ENCODE measurements around the gene TRIM40.
"Not testable (repeated sequence)": the region's sequence is repeated elsewhere in the genome, so short reads cannot be mapped to it uniquely, and the experiment has no call there.

The TRIM40 gene

DNA sequence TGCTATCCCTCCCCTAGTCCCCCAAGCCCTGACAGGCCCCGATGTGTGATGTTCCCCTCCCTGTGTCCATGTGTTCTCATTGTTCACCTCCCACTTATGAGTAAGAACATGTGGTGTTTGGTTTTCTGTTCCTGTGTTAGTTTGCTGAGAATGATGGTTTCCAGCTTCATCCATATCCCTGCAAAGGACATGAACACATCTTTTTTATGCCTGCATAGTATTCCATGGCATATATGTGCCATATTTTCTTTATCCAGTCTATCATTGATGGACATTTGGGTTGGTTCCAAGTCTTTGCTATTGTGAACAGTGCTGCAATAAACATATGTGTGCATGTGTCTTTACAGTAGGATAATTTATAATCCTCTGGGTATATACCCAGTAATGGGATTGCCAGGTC, 29.3 kb downstream of the TRIM40 start:
- H3K4me3 ChIP-seq (ENCODE audit: low read depth, low read length); H3K4me1 ChIP-seq (ENCODE audit: control insufficient read depth, insufficient read depth, low read length, unreplicated experiment): not testable (repeated sequence)
- H3K27me3 ChIP-seq (ENCODE audit: insufficient read depth, low read length): peaks cover 12% of the 10 kb centered on the region

DNA sequence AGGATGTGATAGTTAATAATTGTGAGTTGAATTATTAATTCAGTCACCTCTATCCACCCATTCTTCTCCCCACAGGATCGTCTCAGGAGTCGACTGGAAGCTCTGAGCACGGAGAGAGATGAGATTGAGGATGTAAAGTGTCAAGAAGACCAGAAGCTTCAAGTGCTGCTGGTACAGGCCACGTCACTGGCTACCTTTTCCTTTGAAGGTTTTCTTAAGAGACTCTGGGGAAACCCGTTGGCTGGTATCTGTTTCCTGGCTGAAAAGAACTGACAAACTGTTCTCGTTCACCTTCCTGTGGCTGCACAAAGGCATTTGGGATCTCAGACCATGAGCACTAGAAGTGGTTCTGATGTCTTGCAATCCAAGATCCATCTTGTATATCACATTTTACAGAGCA, 31.2 kb downstream of the TRIM40 start:
- Histone ChIP-seq H3K27me3 (ENCODE audit: insufficient read depth, low read length) (peaks cover 31% of the 10 kb centered on the region), H2AFZ (ENCODE audit: low read length, unreplicated experiment) (no peak overlapping the region), H3K36me3 (ENCODE audit: insufficient read depth, low read length) (no peaks in the 10 kb centered on the region), H3K79me2 (ENCODE audit: control insufficient read depth, insufficient read depth, low read length, unreplicated experiment) (no peaks in the 10 kb centered on the region), H3K27ac (ENCODE audit: low read depth, low read length) (no peak overlapping the region), H3K4me1 (ENCODE audit: control insufficient read depth, insufficient read depth, low read length, unreplicated experiment) (no peaks in the 10 kb centered on the region), H3K4me3 (ENCODE audit: low read depth, low read length) (no peak overlapping the region)

More for the DNA sequence above, 29.3 kb downstream of the TRIM40 start:
- H2AFZ ChIP-seq (ENCODE audit: low read length, unreplicated experiment); H3K27ac ChIP-seq (ENCODE audit: low read depth, low read length); H3K36me3 ChIP-seq (ENCODE audit: insufficient read depth, low read length); H3K79me2 ChIP-seq (ENCODE audit: control insufficient read depth, insufficient read depth, low read length, unreplicated experiment): not testable (repeated sequence)

DNA sequence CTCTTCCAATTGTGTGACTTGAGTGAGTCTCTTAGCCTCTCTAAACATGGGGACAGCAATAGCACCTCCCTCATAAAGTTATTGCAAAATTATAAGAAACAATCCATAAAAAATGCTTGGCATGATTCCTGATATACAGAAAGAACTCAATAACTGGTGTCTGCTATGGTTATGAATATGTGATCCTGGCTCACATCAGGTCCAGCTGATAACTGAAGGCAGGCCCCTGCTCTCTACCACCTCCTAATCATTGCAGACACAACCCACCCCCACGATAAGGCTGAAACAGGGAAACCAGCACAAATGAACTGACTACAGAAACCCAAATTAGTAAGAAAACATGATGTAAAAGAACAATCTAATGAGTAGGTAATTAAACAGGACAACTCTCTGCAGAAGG, 32.8 kb downstream of the TRIM40 start:
- Histone ChIP-seq H3K27ac (ENCODE audit: low read depth, low read length) (no peak overlapping the region), H3K4me1 (ENCODE audit: control insufficient read depth, insufficient read depth, low read length, unreplicated experiment) (no peaks in the 10 kb centered on the region), H3K27me3 (ENCODE audit: insufficient read depth, low read length) (peaks cover 44% of the 10 kb centered on the region), H3K79me2 (ENCODE audit: control insufficient read depth, insufficient read depth, low read length, unreplicated experiment) (no peaks in the 10 kb centered on the region), H3K36me3 (ENCODE audit: insufficient read depth, low read length) (no peaks in the 10 kb centered on the region), H2AFZ (ENCODE audit: low read length, unreplicated experiment) (no peak overlapping the region), H3K4me3 (ENCODE audit: low read depth, low read length) (no peak overlapping the region)

DNA sequence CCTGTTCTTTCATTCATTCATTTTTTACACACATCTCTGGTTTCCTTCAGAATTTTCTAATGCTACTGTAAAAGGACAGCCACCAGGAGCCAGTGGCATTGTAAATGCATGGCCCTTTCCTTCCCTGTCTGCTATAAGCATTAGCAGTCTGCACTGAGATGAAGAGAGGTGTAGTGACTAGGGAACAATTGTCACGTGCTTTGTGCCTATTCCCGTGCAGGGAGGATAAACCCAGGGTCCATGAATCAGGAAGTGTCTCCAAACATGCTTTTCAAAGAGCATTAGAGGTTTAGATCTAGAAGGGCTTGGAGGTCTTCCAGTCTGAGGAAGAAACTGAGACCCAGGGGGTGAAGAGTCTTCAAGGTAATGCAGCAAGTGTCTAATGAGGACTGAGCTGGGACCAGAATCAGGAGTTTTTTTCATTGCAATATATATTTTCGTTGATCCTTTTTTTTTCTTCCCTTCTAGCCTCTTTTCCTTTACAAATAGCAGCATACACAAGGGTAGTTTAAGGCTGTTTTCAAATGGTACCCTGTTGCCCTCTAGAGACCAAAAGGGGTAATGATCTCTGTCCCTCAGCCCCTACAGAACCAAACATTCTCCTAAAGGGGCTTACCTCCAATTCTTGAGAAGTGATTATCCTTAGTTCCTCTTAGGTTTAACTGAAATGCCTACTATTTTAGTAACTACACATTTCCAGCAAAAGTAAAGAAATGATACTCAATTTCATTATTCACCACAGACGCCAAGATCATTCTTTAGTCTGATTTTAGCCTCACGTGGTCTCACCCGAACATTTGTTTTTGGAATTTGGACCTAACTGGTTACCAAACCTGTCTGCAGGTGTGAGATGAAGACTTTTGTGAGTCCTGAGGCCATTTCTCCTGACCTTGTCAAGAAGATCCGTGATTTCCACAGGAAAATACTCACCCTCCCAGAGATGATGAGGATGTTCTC, 34.0 kb downstream of the TRIM40 start:
- Histone ChIP-seq H3K27me3 (ENCODE audit: insufficient read depth, low read length) (peaks cover 54% of the 10 kb centered on the region), H2AFZ (ENCODE audit: low read length, unreplicated experiment) (no peak overlapping the region), H3K4me1 (ENCODE audit: control insufficient read depth, insufficient read depth, low read length, unreplicated experiment) (no peaks in the 10 kb centered on the region), H3K79me2 (ENCODE audit: control insufficient read depth, insufficient read depth, low read length, unreplicated experiment) (no peaks in the 10 kb centered on the region), H3K4me3 (ENCODE audit: low read depth, low read length) (no peak overlapping the region), H3K36me3 (ENCODE audit: insufficient read depth, low read length) (no peaks in the 10 kb centered on the region), H3K27ac (ENCODE audit: low read depth, low read length) (no peak overlapping the region)

DNA sequence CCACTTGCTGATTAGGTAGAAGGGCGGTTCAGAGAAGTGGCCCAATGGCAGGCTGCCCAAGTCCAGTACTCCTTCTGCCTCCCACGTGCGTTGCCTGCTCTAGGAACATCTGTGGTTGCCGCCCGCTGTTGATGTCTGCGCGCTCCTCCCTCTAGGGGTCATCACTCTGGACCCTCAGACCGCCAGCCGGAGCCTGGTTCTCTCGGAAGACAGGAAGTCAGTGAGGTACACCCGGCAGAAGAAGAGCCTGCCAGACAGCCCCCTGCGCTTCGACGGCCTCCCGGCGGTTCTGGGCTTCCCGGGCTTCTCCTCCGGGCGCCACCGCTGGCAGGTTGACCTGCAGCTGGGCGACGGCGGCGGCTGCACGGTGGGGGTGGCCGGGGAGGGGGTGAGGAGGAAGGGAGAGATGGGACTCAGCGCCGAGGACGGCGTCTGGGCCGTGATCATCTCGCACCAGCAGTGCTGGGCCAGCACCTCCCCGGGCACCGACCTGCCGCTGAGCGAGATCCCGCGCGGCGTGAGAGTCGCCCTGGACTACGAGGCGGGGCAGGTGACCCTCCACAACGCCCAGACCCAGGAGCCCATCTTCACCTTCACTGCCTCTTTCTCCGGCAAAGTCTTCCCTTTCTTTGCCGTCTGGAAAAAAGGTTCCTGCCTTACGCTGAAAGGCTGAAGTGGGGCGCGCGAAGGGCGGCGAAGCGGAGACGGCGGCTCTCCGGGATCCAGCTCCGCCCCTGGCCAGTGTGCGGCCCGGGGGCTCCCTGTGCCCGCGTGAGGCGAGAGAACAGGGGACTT, 35.9 kb downstream of the TRIM40 start:
- H3K27ac ChIP-seq (ENCODE audit: low read depth, low read length): no peak overlapping the region
- H3K79me2 ChIP-seq (ENCODE audit: control insufficient read depth, insufficient read depth, low read length, unreplicated experiment): no peaks in the 10 kb centered on the region
- H3K4me3 ChIP-seq (ENCODE audit: low read depth, low read length): peak overlapping the region; percentile 40
- H2AFZ ChIP-seq (ENCODE audit: low read length, unreplicated experiment): no peak overlapping the region
- no peaks in the 10 kb centered on the region for H3K36me3 ChIP-seq (ENCODE audit: insufficient read depth, low read length)
- H3K4me1 ChIP-seq (ENCODE audit: control insufficient read depth, insufficient read depth, low read length, unreplicated experiment): no peaks in the 10 kb centered on the region
- H3K27me3 ChIP-seq (ENCODE audit: insufficient read depth, low read length): peaks cover 73% of the 10 kb centered on the region

DNA sequence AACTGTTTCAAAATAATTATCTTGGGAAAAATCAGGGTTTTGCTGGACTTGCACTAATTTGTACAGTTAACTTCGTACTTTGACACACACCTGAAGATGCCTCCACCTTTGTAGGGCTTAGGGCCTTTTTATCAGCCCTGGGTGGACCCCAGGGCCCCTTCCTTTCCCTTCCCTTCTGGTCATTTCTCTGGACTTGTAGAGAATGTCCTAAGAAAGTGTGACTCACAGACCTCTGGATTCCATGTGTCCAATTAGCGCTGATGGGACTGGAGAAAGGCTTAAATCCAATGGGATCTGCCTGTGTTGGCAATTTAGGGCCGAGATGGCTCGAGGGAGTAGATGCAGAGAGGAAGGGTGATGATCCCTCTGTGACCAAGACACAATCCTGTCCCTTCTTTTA, 36.7 kb downstream of the TRIM40 start:
- no peak overlapping the region for H3K4me3 ChIP-seq (ENCODE audit: low read depth, low read length)
- H3K27ac ChIP-seq (ENCODE audit: low read depth, low read length): no peak overlapping the region
- peaks cover 81% of the 10 kb centered on the region for H3K27me3 ChIP-seq (ENCODE audit: insufficient read depth, low read length)

DNA sequence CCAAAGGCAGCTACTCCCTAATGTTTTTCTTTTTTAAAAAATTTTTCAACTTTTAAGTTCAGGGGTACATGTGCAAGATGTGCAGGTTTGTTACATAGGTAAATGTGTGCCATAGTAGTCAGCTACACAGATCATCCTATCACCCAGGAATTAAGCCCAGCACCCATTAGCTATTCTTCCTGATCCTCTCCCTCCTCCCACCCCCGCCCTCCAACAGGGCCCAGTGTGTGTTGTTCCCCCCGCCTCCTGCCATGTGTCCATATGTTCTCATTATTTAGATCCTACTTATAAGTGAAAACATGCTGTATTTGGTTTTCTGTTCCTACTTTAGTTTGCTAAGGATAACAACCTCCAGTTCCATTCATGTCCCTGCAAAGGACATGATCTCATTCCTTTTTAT, 39.8 kb downstream of the TRIM40 start:
- no peak overlapping the region for H2AFZ ChIP-seq (ENCODE audit: low read length, unreplicated experiment)
- no peaks in the 10 kb centered on the region for H3K36me3 ChIP-seq (ENCODE audit: insufficient read depth, low read length)
- no peak overlapping the region for H3K27ac ChIP-seq (ENCODE audit: low read depth, low read length)
- H3K4me1 ChIP-seq (ENCODE audit: control insufficient read depth, insufficient read depth, low read length, unreplicated experiment): no peaks in the 10 kb centered on the region
- no peaks in the 10 kb centered on the region for H3K79me2 ChIP-seq (ENCODE audit: control insufficient read depth, insufficient read depth, low read length, unreplicated experiment)
- peaks cover 80% of the 10 kb centered on the region for H3K27me3 ChIP-seq (ENCODE audit: insufficient read depth, low read length)
- H3K4me3 ChIP-seq (ENCODE audit: low read depth, low read length): no peak overlapping the region

More for the DNA sequence above, 36.7 kb downstream of the TRIM40 start:
- H3K36me3 ChIP-seq (ENCODE audit: insufficient read depth, low read length): no peaks in the 10 kb centered on the region
- no peak overlapping the region for H2AFZ ChIP-seq (ENCODE audit: low read length, unreplicated experiment)
- no peaks in the 10 kb centered on the region for H3K79me2 ChIP-seq (ENCODE audit: control insufficient read depth, insufficient read depth, low read length, unreplicated experiment)
- H3K4me1 ChIP-seq (ENCODE audit: control insufficient read depth, insufficient read depth, low read length, unreplicated experiment): no peaks in the 10 kb centered on the region

DNA sequence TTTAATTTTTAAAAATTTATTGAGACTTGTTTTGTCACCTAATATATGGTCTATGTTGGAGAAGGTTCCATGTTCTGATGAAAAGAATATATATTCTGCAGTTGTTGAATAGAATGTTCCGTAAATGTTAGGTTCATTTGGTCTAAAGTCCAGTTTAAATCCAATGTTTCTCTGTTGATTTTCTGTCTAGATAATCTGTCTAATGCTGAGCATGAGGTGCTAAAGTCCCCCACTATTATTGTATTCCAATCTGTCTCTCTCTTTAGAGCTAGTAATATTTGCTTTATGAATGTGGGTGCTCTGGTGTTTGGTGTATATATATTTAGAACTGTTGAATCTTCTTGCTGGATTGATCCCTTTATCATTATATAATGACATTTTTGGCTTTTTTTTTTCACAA, 42.9 kb downstream of the TRIM40 start:
- Histone ChIP-seq H3K27ac (ENCODE audit: low read depth, low read length) (no peak overlapping the region), H3K27me3 (ENCODE audit: insufficient read depth, low read length) (peaks cover 54% of the 10 kb centered on the region), H3K4me1 (ENCODE audit: control insufficient read depth, insufficient read depth, low read length, unreplicated experiment) (no peaks in the 10 kb centered on the region), H2AFZ (ENCODE audit: low read length, unreplicated experiment) (no peak overlapping the region), H3K4me3 (ENCODE audit: low read depth, low read length) (no peak overlapping the region), H3K79me2 (ENCODE audit: control insufficient read depth, insufficient read depth, low read length, unreplicated experiment) (no peaks in the 10 kb centered on the region), H3K36me3 (ENCODE audit: insufficient read depth, low read length) (no peaks in the 10 kb centered on the region)

DNA sequence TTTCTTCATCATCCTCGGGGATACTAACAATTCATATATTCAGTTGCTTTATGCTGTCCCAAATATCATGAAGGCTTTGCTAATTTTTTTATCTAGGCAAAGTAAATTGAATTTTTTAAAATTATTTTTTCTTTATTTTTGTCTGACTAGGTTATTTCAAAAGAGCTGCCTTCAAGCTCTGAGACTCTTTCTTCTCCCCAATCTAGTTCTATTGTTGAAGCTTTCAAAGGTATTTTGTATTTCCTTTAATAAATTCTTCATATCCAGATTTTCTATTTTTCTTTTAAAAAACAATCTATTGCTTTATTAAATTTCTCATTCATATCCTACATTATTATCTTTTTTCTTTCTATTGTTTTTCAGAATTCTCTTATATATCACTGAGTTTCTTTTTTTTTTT, 44.2 kb downstream of the TRIM40 start:
- Histone ChIP-seq H3K79me2 (ENCODE audit: control insufficient read depth, insufficient read depth, low read length, unreplicated experiment) (no peaks in the 10 kb centered on the region), H3K27me3 (ENCODE audit: insufficient read depth, low read length) (peaks cover 42% of the 10 kb centered on the region), H3K4me1 (ENCODE audit: control insufficient read depth, insufficient read depth, low read length, unreplicated experiment) (no peaks in the 10 kb centered on the region), H3K36me3 (ENCODE audit: insufficient read depth, low read length) (peaks cover 7% of the 10 kb centered on the region; the same call in 1 of the 2 replicates), H3K4me3 (ENCODE audit: low read depth, low read length) (no peak overlapping the region), H2AFZ (ENCODE audit: low read length, unreplicated experiment) (no peak overlapping the region), H3K27ac (ENCODE audit: low read depth, low read length) (no peak overlapping the region)

DNA sequence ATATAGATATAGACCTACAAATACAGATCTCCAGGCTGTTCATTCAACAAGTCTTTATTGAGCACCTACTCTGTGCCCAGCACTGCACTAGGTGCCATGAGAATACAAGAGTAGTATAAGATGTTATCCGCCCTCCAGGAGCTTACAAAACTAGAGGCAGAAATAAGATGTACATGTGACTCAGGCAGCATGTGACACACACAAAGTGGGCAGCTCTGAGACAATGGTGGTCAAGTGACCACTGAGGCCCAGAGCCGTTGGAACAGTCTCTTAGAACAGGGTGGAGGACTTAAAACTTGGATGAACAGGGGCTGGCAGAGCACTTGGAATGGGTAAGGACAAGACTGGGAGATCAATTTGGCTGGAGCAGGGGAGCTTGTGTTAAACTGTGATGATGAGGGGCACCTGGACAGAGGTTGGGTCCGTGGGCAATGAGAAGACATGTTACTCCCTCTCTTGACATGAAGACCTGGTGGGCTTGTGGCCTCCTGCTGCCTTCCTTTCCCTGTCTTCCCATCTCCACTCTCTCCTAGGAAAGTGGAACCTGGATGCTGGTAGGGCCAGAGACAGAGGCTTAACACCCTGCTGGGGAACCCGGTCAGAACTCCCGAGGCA, 48.6 kb downstream of the TRIM40 start:
- no peak overlapping the region for H3K4me3 ChIP-seq (ENCODE audit: low read depth, low read length)
- no peak overlapping the region for H2AFZ ChIP-seq (ENCODE audit: low read length, unreplicated experiment)
- H3K36me3 ChIP-seq (ENCODE audit: insufficient read depth, low read length): peaks cover 28% of the 10 kb centered on the region
- H3K27me3 ChIP-seq (ENCODE audit: insufficient read depth, low read length): 0 out of 2 replicates have a peak, but pooled peaks cover 5% of the 10 kb centered on the region
- H3K79me2 ChIP-seq (ENCODE audit: control insufficient read depth, insufficient read depth, low read length, unreplicated experiment): no peaks in the 10 kb centered on the region
- no peaks in the 10 kb centered on the region for H3K4me1 ChIP-seq (ENCODE audit: control insufficient read depth, insufficient read depth, low read length, unreplicated experiment)
- no peak overlapping the region for H3K27ac ChIP-seq (ENCODE audit: low read depth, low read length)

All from ACC112 (cell line).